Amniotic epithelial cell (primary cell): ENCODE data around the gene CARMIL1.

Experiments used
- DNase-seq: peaks from one replicate; pipeline ENCODE4 v3.0.0-alpha.2; 2010; ENCODE audit warnings: low read depth

The CARMIL1 gene

DNA sequence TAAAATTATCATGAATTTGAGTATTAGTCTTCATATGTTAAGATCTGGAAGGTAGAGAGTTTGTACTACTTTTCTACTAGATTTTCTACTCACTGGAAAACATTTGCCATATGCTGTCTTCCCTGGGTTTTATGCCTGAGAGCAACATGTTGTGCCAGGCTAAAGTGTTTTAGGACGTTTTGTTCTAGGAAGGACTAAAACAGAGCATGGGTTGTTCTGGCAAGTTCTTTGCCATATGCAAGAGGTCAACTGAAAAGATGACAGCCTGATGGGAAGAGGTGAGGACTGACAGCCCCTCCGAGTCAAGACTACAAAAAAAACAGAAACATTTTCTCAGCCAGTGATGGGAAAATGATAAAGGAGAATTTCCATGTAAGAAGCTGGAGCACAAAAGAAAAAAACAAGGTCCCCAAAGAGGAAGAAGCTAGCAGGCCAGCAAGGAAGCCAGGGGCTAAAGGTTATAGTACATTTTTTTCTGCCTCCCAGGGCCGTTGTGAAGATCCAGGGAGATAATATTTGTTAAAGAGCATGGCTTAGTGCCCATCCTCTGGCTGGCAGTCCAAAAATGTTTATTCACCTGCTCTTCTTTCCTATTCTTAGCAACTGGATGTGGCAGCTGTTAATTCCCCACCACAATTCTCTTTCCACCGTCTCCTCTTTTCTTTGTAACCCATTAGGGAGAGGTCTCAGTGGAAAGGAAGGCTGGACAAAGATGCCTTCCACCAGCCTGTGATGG lies 380.6 kb downstream of the CARMIL1 start:
- no peak for DNase-seq

DNA sequence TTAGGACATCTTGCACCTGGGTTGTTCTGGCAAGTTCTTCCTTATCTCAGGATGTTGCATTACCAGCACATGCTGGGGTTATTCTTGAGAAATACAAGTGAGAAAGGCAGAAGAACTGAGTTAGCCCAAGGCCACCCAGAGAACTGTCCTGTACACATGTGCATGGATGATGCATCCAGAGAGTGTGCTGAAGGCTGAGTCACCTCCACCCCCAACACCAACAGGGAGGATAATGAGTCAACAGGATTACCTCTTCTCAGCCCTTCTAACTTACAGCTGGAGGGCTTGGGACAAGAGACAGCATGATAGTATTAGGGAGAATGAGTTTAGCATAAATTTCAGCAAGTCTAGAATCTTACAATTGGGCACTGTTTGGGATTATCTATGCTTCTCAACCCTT lies 381.3 kb downstream of the CARMIL1 start:
- DNase-seq = peak; percentile 80

DNA sequence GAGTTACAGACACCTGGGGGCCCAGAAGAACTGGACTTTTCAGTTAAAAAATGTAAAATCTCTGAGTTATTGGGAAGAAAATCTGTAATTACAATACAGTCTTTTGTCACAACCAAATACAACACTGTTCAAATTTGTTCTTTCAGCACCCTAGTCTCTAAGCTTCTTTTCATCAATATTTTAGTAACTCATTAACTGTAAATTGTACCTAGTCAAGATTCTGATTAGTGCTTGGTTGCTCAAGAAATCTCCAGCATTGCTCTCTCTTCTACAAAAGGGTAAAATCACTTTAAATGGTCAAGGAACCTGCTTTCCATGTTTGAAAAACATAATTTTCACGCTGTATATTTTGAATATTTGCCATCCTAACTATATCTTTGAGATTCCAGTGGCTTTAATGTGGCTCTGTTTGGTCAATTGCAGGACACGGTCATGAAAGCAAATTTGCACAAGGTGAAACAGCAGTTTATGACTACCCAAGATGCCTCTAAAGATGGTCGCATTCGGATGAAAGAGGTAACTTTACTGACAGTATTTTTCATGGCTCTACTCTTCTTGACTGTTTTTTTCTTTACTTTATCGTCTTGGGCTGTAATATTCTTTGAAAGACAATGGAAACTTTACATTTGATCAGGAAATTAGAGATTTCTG lies 382.1 kb downstream of the CARMIL1 start:
- no peak for DNase-seq

DNA sequence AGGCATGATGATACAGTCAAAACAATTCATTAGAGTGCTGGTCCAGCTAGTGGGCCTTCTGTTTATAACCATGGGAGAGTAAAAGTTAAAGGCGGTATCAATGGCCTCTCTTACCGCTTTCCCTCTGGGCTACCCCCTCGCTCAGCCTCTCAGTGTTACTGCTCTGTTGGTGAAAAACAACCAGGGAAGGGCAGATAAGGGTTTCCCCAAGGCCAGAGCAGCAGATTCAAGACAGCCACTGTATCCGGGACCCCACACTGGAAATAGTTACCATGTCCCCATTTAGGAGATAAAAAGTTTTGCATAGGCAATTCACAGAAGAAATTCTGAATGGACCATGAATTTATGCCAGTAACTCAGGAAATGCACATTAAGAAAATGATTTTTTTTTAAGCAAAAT lies 386.3 kb downstream of the CARMIL1 start:
- DNase-seq = no peak

DNA sequence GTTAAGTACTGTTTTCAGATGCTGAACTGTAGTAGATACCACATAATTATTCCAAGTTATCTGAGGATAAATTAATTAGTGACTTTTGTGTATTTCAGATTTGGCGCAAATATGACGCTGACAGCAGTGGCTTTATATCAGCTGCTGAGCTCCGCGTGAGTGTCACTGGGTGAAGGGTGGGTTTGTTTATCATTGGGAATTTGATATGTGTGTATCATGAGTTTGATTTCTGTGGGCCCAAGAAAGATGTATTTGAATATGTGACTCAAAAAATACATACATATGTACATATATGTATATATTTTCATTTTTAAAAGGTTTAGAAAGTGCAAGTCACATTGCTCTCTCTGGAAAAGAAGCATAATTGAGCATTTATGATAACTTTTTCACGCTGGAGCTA lies 390.2 kb downstream of the CARMIL1 start:
- DNase-seq = no peak
